Kidney epithelial cell (primary cell): ENCODE data around the gene NMD3. TPM values are rescaled to one million over a fixed set of nuclear protein-coding genes. Genes with fewer than 3 reads are reported as not detected.

Source experiments
- DNase-seq: peaks from one replicate; pipeline ENCODE4 v3.0.0-alpha.2; 2010; ENCODE audit warnings: low read depth
- H3K27me3 ChIP-seq: 2 replicates; pipeline ENCODE4 v1.6.0; 2011; ENCODE audit warnings: low read length; ENCODE audit not compliant: control insufficient read depth, insufficient read depth
- H3K36me3 ChIP-seq: 2 replicates; pipeline ENCODE4 v1.5.1; 2011; ENCODE audit warnings: low read length; ENCODE audit not compliant: control insufficient read depth, insufficient read depth
- H3K4me3 ChIP-seq: 2 replicates; pipeline ENCODE4 v1.5.1; 2011; ENCODE audit warnings: low read depth, mild to moderate bottlenecking, control low read depth, low read length
- total RNA-seq: library from RNA; depleted of rRNA; stranded (reverse); fragments of >200 nt; gene quantifications from 2 replicates; pipeline ENCODE4 v1.2.3, GENCODE V29; 2015
- TF ChIP-seq, protein P1 (sequence below): IDR thresholded peaks from 2 replicates; pipeline ENCODE4 v1.5.1; 2011; ENCODE audit warnings: mild to moderate bottlenecking, moderate library complexity, low read length, control low read depth, inconsistent platforms; ENCODE audit not compliant: insufficient read depth, poor library complexity, severe bottlenecking

NMD3 gene
- total RNA-seq, 1 donor from 2014 or later: 53.9 TPM

DNA sequence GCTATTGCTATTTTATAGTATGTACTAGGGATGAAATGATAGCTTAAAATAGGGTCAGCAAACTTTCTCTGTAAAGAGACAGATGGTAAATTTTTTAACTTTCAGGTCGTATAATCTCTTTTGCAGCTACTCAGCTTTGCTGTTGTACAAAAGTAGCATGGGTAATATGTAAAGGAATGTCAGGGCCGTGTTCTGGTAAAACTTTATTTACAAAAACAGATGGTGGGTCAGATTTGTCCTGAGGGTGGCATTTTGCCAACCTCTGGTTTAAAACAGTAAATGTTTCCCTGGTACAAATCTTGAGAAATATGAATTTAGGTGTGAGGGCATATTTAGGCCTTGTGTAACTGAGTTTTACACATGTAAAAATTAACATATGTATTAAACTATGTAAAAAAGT is 18.6 kb downstream of the NMD3 start:
- no peak for DNase-seq
- H3K27me3 ChIP-seq: no peaks in the 10 kb centered on the region
- H3K36me3 ChIP-seq: peaks cover 1% of the 10 kb centered on the region
- no peak overlapping the region for H3K4me3 ChIP-seq
- TF ChIP-seq, protein P1, sequence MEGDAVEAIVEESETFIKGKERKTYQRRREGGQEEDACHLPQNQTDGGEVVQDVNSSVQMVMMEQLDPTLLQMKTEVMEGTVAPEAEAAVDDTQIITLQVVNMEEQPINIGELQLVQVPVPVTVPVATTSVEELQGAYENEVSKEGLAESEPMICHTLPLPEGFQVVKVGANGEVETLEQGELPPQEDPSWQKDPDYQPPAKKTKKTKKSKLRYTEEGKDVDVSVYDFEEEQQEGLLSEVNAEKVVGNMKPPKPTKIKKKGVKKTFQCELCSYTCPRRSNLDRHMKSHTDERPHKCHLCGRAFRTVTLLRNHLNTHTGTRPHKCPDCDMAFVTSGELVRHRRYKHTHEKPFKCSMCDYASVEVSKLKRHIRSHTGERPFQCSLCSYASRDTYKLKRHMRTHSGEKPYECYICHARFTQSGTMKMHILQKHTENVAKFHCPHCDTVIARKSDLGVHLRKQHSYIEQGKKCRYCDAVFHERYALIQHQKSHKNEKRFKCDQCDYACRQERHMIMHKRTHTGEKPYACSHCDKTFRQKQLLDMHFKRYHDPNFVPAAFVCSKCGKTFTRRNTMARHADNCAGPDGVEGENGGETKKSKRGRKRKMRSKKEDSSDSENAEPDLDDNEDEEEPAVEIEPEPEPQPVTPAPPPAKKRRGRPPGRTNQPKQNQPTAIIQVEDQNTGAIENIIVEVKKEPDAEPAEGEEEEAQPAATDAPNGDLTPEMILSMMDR: no peak

DNA sequence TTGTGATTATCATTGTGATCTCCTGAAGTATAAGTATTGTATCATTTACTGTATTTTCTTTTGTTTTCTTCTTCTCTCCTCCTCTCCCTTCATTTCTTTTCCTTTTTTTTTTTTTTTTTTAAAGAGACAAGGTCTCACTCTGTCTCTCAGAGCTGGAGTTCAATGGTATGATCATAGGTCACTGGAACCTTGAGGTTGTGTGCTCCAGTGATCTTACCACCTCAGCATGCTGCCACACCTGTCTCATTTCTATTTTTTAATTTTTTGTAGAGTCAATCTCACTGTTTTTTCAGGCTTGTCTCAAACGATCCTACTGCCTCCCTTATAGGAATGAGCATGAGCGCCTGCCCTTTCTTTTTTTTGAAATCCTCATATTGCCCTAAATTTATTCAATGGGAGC is 23.4 kb downstream of the NMD3 start:
- H3K4me3 ChIP-seq: no peak overlapping the region
- H3K27me3 ChIP-seq: no peaks in the 10 kb centered on the region
- H3K36me3 ChIP-seq: no peaks in the 10 kb centered on the region
- no peak for DNase-seq
- TF ChIP-seq, protein P1: no peak

DNA sequence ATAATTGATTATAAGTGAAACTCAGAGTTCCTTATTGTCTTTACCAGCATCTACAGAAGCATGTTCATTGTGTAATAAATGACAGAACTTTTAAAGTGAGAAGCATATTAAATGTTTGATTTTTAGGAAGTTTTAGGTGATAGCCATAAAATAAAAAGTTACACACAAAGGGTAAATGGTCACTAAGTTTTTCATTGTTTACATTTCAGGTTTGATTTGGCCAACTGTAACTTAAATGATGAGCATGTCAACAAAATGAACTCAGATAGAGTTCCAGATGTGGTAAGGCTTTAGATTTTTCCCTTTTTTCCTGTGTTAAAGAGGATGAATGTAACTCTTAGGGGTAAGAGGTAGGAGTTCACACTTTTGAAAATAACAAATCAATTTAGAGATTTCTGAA is 25.9 kb downstream of the NMD3 start:
- Histone ChIP-seq H3K36me3 (no peaks in the 10 kb centered on the region), H3K27me3 (no peaks in the 10 kb centered on the region), H3K4me3 (no peak overlapping the region)
- TF ChIP-seq, protein P1: no peak
- DNase-seq: no peak

DNA sequence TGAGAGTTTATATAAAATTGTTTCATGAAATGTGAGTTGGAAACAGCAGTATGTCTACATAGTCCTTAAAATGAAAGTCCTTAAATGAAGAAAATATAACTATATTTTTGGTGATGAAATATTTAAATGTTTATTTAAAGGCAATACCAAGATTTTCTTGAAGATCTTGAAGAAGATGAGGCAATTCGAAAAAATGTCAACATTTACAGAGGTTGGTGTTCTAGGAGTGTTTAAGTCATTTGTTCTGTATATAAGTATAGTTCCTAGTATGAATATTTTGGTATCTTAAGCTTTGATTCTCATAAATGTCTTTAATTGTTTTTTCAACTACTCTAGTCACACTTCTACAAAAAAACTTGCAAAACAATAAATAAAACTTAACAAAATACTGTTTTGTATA is 29.0 kb downstream of the NMD3 start:
- Histone ChIP-seq H3K27me3 (no peaks in the 10 kb centered on the region), H3K36me3 (peaks cover 2% of the 10 kb centered on the region), H3K4me3 (no peak overlapping the region)
- TF ChIP-seq, protein P1: no peak
- DNase-seq: no peak

DNA sequence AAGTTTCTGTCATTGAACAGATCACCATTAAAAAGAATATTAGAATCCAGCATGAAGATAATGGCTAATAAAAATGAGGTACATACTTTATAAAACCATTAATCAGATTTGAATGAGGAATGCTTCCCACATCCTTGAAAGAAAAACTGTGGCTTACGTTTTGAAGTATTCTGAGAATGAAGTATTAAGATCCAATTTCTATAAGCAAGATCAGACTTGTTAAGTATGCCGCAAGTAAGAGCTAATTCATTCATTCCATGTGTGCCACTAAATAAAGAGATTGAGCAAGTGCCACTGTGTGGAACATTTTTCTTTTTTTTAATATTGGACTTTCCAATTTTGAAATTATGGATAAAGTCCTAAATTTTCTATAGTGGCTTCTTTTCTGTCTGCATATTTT is 30.6 kb downstream of the NMD3 start:
- TF ChIP-seq, protein P1: no peak
- DNase-seq: no peak
- Histone ChIP-seq H3K4me3 (no peak overlapping the region), H3K27me3 (no peaks in the 10 kb centered on the region), H3K36me3 (peaks cover 2% of the 10 kb centered on the region)

DNA sequence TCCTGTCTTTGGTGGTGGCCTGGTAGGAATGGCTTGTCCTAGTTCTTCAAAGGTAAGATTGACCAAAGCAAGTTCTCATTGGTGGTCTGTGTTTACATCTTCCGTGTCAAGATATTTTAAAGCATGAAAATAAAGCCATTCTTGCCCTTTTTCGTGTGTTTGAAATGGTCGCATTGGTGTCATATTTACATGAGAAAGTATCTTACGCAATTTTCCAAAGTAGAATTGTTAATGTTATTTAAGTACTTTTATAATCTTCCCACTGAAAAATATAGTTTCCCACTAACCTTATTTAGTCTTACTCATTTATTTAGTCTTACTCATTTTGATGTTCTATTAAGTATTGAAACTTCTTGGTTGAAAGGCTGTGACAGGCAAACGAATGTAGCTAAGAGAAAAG is 31.0 kb downstream of the NMD3 start:
- H3K27me3 ChIP-seq: no peaks in the 10 kb centered on the region
- no peak for DNase-seq
- TF ChIP-seq, protein P1: no peak
- no peak overlapping the region for H3K4me3 ChIP-seq
- H3K36me3 ChIP-seq: peaks cover 2% of the 10 kb centered on the region
